Epidermal melanocyte (primary cell): ENCODE data around the gene OR10A5.
"Not testable (repeated sequence)": the region's sequence is repeated elsewhere in the genome, so short reads cannot be mapped to it uniquely, and the experiment has no call there.

Experiments
- DNase-seq: peaks from one replicate; pipeline ENCODE4 v3.0.0; 2011; ENCODE audit warnings: low spot score; ENCODE audit not compliant: insufficient read length

The OR10A5 gene

GRCh38 chr11:6875761-6876160 is 30.3 kb downstream of the OR10A5 start:
- no peak for DNase-seq

GRCh38 chr11:6876325-6876724 is 30.8 kb downstream of the OR10A5 start, which contains the start of gene OR10A4:
TSS of gene OR10A4 (plus strand) at chr11:6876625. CDS start at chr11:6876648, 23 bp downstream.
- DNase-seq: no peak

- DNase-seq: no peak
Measured at GRCh38 chr11:6876914-6877313, 31.4 kb downstream of the OR10A5 start.

GRCh38 chr11:6882751-6883150 is 37.3 kb downstream of the OR10A5 start:
- no peak for DNase-seq

GRCh38 chr11:6887711-6888110 is 42.2 kb downstream of the OR10A5 start:
- DNase-seq: not testable (repeated sequence)

- DNase-seq: no peak
Measured at GRCh38 chr11:6888830-6889229, 43.3 kb downstream of the OR10A5 start.

GRCh38 chr11:6889835-6890234 is 44.4 kb downstream of the OR10A5 start:
- DNase-seq: no peak

- DNase-seq: no peak
Measured at GRCh38 chr11:6892400-6892799, 46.9 kb downstream of the OR10A5 start, which contains the start of gene OR2D2. TSS of gene OR2D2 (minus strand) at chr11:6892500. CDS start at chr11:6892500, 0 bp downstream.

GRCh38 chr11:6894097-6894496 is 48.6 kb downstream of the OR10A5 start:
- DNase-seq: no peak

- DNase-seq: no peak
Measured at GRCh38 chr11:6895010-6895409, 49.5 kb downstream of the OR10A5 start.
